ENCODE results near the gene HBG1. TPM values are rescaled to one million over a fixed set of nuclear protein-coding genes. Genes with fewer than 3 reads are reported as not detected.

The HBG1 gene
- total RNA-seq, 1 donor from 2014 or later, result not detected

DNA sequence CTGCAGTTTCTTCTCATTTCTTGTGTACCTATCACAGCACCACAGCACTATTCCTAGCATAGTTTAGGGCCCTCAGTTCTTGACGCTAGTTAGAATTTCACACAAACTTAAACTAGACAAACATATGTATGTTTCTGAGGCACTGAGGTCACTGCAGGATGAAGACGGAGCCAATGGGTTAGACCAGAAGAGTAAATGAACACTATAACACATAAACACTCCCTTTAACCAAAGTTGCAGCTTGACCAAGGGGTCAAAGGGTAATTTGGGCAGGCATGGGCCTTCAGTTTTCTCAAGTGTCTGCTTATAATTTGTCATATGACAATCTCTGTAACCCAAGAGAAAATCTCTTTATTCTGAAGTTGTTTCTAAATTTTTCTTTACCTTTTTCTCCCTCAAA lies 33.0 kb upstream of the HBG1 start:
- DNase-seq, result no peak
- no peak for ATAC-seq
- Histone ChIP-seq H3K4me1 (no peaks in the 10 kb centered on the region), H3K36me3 (no peaks in the 10 kb centered on the region), H3K4me3 (no peak overlapping the region), H3K27me3 (ENCODE audit: low read depth) (no peaks in the 10 kb centered on the region), H3K9me3 (no peaks in the 10 kb centered on the region), H3K27ac (no peak overlapping the region)
- TF ChIP-seq, protein P1, sequence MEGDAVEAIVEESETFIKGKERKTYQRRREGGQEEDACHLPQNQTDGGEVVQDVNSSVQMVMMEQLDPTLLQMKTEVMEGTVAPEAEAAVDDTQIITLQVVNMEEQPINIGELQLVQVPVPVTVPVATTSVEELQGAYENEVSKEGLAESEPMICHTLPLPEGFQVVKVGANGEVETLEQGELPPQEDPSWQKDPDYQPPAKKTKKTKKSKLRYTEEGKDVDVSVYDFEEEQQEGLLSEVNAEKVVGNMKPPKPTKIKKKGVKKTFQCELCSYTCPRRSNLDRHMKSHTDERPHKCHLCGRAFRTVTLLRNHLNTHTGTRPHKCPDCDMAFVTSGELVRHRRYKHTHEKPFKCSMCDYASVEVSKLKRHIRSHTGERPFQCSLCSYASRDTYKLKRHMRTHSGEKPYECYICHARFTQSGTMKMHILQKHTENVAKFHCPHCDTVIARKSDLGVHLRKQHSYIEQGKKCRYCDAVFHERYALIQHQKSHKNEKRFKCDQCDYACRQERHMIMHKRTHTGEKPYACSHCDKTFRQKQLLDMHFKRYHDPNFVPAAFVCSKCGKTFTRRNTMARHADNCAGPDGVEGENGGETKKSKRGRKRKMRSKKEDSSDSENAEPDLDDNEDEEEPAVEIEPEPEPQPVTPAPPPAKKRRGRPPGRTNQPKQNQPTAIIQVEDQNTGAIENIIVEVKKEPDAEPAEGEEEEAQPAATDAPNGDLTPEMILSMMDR (IDR thresholded peaks at IDR 0.05), result no peak
- intact Hi-C loops (cut with DNase I), result no loop called here

GRCh38 chr11:5281596-5281995 lies 31.9 kb upstream of the HBG1 start:
- no peak for DNase-seq
- no peak for ATAC-seq

DNA sequence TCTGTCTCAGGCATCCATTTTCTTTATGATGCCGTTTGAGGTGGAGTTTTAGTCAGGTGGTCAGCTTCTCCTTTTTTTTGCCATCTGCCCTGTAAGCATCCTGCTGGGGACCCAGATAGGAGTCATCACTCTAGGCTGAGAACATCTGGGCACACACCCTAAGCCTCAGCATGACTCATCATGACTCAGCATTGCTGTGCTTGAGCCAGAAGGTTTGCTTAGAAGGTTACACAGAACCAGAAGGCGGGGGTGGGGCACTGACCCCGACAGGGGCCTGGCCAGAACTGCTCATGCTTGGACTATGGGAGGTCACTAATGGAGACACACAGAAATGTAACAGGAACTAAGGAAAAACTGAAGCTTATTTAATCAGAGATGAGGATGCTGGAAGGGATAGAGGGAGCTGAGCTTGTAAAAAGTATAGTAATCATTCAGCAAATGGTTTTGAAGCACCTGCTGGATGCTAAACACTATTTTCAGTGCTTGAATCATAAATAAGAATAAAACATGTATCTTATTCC lies 31.0 kb upstream of the HBG1 start:
- Histone ChIP-seq H3K9me3 (no peaks in the 10 kb centered on the region), H3K4me3 (no peak overlapping the region), H3K4me1 (no peaks in the 10 kb centered on the region), H3K27ac (no peak overlapping the region), H3K36me3 (no peaks in the 10 kb centered on the region), H3K27me3 (ENCODE audit: low read depth) (no peaks in the 10 kb centered on the region)
- no peak for DNase-seq
- intact Hi-C loops (cut with DNase I), result no loop called here
- TF ChIP-seq, protein P1 (IDR thresholded peaks at IDR 0.05), result no peak
- peak in 1 of 2 donors; percentile 47 for ATAC-seq

More at GRCh38 chr11:5281596-5281995, 31.9 kb upstream of the HBG1 start:
- H3K9me3 ChIP-seq, result no peaks in the 10 kb centered on the region
- H3K27me3 ChIP-seq (ENCODE audit: low read depth), result no peaks in the 10 kb centered on the region
- no peak overlapping the region for H3K4me3 ChIP-seq
- TF ChIP-seq, protein P1 (IDR thresholded peaks at IDR 0.05), result no peak
- no peak overlapping the region for H3K27ac ChIP-seq
- H3K36me3 ChIP-seq, result no peaks in the 10 kb centered on the region
- H3K4me1 ChIP-seq, result no peaks in the 10 kb centered on the region
- intact Hi-C loops (cut with DNase I), result no loop called here

- Histone ChIP-seq H3K4me1 (no peaks in the 10 kb centered on the region), H3K36me3 (no peaks in the 10 kb centered on the region), H3K27me3 (ENCODE audit: low read depth) (no peaks in the 10 kb centered on the region), H3K27ac (no peak overlapping the region), H3K4me3 (no peak overlapping the region), H3K9me3 (no peaks in the 10 kb centered on the region)
- DNase-seq (no peak), ATAC-seq (no peak)
- intact Hi-C loops (cut with DNase I), result no loop called here
- TF ChIP-seq, protein P1 (IDR thresholded peaks at IDR 0.05), result no peak
Measured at GRCh38 chr11:5279471-5280090, 29.9 kb upstream of the HBG1 start.

DNA sequence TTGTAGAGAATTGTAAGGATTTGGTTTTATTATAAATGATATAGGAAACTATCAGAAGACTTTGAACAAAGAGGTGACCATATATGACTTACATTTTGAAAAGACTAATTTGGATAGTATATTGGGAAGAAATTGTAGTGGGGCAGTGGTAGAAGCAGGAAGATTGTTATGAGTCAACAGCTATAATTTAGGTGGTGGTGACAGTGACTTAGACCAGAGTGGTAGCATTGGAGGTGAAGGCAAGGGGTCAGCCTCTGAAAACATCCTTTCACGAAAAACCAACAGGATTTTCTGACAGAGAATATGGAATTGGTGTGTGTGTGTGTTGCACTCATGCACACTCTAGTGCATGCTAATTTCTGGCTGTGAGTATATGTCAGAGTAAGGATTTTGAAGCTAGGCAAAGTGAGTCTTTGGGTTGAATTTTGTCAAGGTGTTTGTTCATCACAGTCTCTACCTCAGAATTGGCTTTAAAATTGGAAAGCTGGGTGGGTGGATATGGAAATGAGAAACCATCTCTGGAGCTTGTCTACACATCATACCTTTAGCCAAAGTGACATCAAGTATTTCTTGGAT lies 28.2 kb upstream of the HBG1 start:
- TF ChIP-seq, protein P1 (IDR thresholded peaks at IDR 0.05), result no peak
- Histone ChIP-seq H3K4me1 (no peaks in the 10 kb centered on the region), H3K4me3 (no peak overlapping the region), H3K9me3 (no peaks in the 10 kb centered on the region), H3K27ac (no peak overlapping the region), H3K27me3 (ENCODE audit: low read depth) (no peaks in the 10 kb centered on the region), H3K36me3 (no peaks in the 10 kb centered on the region)
- ATAC-seq, result no peak
- DNase-seq, result no peak
- intact Hi-C loops (cut with DNase I), result no loop called here
